ENCODE results near the gene ULK4.
A peak's percentile ranks its signal among the peaks of the same experiment; 100 is the strongest.

ULK4 gene

DNA sequence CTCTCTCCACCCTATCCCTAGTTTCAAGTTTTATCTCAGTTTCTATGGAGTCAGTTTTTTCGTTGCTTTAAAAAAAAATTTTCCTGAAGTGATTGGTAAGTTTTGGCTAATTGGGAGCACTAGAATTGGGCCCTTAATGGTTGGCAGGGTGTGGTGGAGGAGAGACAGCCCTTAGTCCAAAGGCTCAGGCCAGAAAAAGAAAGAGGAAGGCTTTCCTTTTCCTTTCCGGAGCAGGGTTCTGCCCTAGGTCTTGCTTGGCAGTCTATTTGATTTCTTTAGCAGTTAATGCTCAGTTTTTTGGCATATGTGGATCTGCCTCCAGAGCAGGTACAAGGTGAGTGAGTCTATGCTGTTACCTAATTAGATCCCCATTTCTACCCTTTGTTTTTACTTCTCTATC is 739.9 kb downstream of the ULK4 start:
- DNase-seq (ENCODE audit: low read depth): no peak

DNA sequence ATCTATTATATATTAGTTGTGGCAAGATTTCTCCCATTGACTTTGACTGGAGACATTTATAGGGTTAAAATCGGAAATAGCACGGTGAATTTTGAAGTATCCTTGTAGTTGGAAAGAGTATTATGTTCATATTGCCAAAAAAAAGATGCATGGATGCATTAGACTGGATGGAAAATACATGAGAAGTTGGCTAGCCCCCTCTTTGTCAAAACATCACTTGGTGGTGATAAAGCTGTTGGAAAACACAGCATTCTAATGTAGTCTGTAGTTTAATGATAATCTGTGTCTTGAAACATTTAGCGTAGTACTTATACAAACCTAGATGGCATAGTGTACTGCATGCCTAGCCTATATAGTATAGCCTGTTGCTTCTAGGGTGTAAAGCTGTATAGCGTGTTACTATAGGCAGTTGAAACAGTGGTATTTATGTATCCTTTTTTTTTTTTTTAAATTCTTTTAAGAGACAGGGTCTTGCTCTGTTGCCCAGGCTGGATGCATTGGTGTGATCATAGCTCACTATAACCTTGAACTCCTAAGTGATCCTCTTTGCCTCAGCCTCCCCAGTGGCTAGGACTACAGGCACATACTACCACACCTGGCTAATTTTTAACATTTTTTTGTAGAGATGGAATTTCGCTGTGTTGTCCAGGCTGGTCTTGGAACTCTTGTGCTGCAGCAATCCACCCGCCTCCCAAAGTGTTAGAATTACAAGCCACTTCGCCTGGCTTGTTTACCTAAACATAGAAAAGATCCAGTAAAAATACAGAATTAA is 740.8 kb downstream of the ULK4 start:
- no peak for DNase-seq (ENCODE audit: low read depth)

DNA sequence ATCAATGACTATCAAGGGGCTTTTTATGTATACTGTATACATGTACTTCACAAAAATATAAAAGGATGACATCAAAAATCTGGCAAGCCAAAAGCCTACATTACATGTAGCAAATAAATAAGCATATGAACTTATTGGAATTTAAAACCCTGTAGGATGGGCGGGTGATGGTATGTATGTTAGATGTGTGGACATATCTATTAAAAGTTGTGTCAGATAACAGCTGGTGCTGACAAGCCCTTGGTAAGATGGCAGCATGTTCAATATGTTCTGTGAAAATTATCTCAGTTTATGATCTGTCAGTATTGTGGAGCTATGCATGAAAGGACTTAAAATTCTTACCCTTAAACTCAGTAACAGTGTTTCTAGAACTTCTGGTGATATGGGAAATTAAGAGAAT is 742.5 kb downstream of the ULK4 start:
- DNase-seq (ENCODE audit: low read depth): no peak

DNA sequence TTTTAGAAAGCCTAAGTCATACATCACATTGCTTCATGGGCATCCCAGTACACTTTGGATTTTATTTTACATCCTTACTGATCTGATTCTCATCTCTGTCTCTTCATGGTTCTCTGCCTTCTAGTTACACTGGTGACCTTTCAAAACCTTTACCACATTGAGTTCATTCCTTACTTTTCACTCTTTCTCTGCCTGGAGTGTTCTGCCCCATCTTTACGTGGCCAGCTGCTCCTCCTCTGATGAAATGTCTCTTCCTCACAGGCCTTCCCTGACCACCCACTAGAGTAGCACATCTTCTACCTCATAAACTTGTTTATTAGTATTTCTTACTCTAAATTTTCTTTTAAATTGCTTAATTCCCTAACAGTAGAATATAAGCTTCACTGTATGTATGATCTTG is 744.9 kb downstream of the ULK4 start:
- no peak for DNase-seq (ENCODE audit: low read depth)

DNA sequence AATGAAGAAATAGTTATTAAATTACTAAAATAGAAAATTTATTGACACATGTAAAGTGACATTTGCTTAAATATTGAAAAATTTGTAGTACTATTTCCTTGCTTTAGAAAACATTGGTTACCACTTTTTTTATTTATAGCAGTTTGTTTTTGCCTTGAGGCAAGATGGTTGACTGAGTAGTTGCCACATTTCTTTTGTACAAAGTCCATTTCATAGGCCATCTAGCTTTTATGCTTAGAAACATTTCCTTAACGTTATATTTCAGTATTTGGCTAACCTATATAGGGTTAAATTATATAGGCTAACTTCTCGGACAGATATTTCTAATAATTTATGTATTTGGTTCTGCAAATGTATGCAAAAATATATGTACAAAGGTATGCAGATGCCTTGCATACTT is 745.5 kb downstream of the ULK4 start:
- no peak for DNase-seq (ENCODE audit: low read depth)

DNA sequence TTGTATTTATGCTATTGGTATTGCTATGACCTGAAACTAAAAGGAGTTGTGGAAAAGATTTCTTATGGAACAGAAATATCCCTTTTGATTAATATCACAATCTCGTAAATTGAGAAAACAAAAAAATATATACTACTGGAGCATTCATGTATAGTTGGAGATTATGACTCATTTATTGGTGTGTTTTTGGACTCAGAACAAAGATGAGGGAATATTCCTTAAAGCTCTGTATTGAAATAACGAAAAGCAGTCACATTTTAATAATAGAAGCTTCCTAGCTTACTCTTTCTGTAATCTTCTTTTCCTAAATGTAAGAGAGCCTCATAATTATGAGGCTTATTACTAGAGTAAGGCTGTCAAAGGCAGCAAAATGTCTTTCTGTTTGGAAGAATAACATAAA is 748.3 kb downstream of the ULK4 start:
- DNase-seq (ENCODE audit: low read depth): no peak

DNA sequence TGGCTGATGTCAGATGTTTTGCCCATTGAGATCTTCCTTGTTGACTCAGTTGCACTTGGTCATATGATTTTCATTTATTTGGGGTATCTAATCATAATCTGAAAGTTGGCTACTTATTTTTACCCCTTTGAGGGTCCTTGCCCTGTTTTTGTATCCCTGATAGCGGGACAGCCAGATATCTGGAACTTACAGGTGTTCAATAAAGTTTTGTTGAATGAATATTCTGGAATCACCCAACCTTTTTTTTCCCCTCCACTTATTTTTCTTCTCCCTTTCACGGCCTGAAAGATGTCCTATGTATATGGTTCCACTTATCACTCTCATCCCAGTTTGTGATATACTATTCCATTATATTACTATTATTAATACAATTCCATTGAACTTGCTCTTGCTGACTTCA is 749.8 kb downstream of the ULK4 start:
- DNase-seq (ENCODE audit: low read depth): no peak

DNA sequence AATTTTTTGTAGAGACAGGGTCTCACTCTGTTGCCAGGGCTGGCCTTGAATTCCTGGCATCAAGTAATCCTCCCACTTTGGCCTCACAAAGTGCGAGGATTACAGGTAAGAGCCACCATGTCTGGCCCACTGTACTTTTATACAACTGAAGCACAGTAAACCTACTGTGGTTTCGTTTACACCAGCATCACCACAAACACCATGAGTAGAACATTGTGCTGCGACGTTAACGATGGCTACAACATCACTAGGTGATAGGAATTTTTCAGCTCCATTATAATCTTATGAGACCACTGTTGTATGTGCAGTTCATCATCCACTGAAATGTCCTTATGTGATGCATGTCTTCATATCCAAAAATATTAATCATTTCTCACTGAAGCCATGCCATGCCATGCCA is 750.9 kb downstream of the ULK4 start:
- no peak for DNase-seq (ENCODE audit: low read depth)

DNA sequence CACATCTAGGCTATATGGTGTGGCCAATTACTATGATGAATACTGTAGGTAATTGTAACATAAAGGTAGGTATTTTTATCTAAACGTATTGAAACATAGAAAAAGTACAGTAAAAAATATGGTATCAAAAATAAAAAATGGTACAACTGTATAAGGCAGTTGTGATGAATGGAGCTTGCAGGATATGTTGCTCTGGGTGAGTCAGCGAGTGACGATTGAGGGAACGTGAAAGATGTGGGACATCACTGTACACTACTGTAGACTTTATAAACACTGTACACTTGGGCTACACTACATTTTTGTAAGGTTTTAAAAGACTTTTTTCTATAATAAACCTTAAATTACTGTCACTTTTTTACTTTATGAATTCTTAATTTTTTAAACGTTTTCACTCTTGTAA is 752.3 kb downstream of the ULK4 start:
- no peak for DNase-seq (ENCODE audit: low read depth)

DNA sequence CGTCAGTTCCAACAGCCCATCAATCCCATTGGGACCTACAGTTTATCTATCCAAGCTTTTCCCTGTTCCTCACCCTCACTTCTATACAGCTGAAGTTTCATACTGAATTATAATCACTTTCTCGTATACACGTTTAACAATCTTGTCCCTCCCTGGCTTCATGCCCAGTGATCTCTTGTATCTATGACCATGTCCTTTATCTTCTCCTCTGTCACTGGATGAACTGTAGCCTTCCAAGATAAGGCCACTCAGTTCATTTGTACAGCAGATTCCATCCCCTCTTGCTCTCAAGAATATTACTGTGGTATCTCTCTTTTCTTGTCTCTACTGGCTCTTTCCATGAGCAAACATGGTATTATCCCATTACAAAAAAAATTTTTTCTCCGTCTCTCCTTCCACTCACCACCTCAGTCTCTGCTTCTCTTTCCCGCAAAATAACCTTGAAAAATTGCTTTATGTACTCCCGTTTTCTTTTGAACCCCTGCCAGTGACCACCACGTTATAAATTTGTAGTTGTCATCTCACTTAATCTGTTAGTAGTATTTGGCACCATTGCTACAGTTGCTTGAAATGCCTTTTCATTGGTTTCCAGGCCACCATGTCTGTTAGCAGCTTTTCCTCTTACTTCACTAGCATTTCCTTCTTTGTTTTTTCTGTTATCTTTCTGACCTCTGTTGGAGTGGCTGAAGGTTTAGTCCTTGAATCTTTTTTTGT is 753.2 kb downstream of the ULK4 start:
- no peak for DNase-seq (ENCODE audit: low read depth)

DNA sequence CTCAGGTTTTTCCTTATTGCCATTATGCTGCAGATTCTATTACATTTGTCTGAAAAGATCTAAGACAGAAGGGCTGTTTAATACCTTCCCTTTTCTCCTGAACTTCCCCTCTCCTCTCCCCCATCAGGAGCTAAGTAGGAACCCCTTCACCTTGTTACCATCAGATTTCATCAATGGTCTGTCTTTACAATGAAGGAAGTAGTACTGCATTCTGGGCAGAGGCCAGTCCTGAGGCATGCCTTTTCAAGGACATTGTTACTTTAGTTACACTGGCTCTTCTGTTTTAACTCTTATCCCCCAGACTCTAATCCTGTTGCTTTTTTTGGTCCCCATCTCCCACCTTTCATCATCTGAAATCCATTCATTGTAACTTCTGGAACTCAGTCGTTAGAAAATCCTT is 754.5 kb downstream of the ULK4 start:
- no peak for DNase-seq (ENCODE audit: low read depth)

DNA sequence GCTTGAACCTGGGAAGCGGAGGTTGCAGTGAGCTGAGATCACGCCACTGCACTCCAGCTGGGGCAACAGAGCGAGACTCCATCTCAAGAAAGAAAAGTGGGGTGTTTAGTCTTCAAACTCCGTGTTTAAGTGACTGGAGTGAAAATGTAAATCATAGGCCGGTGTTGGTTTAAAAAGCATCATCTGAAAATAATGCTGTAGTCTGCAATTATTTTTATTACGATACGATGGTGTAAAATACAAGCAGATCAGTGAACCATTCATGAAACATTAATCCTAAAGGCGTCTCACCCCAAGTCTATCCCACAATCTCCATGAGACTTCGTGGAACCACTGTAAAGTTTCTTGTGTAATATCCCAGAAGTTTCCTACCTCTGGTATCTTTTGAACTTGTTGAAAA is 756.3 kb downstream of the ULK4 start:
- no peak for DNase-seq (ENCODE audit: low read depth)

DNA sequence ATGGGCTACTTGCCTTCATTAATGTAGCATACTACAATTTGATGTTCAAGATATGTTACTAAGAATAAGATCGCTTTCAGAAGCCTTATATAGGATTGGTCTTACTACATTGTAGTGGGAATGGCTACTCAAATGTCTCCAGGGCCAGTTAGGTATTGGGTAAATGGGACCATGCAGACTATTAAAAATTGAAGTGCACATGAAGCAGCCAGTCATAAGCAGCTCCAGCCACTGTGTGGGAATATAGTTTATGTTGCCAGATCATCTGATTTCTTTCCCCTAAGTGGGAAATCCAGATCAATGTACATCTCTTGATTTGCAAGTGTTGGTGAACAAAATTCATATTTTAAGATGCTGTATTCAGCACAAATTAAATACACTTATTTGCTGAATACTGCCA is 757.5 kb downstream of the ULK4 start:
- no peak for DNase-seq (ENCODE audit: low read depth)

DNA sequence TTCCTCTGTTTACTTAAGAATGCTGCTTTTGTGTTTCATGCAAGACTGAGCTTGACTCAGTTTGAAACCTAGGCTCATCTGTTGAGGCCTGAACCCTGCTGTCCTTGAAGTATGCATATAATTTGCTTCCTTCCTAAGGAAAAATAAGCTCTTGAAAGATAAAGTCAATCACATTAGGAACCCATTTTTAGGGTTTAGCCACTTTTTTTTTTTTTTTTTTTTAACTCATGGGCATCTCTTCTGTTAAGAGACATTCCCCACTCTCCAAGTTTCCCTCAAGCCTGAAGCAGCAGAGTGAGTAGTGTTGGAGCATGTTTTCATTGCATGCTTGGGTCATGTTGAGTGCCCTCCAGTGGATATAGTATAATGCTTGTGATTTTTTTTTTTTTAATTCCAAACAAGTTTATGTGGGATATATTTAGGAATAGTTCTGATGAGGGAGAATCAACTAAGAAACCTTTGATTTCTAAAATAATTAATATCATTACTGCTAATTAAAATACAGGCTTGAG is 759.0 kb downstream of the ULK4 start:
- peak; percentile 17 for DNase-seq (ENCODE audit: low read depth)

DNA sequence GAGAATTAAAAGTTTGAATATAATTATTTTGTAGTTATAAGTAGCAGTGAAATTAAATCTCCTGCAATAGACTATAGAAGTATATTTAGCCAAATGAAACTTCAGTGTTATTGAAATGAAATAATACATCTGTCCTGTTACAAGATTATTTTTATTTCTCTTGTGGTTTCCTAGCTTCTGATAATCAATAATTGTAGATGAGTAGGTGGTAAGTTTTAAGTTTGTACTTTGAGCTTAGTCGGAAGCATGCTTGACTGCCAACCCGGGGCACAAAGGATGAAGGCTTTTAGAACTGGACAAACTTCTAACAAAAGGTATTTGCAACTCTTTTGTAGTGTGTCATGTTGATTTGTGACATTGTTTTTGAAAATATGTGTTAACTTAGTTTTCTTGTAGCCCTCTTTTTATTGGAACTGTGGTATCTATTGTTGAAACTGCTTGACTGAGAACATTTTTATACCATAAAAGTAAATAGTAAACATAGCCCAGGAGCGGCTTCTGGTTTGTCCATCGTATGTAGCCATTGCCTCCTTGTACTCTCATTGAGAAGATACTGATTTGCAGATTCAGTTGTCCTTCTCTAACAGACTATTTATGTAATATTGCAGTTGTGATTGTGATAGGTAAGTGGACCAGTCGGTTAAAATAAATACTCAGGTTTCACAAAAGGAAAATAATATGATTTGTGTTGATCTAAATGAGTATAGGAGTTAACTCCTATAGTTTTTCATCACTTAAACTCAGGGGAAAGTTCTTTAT is 759.6 kb downstream of the ULK4 start:
- no peak for DNase-seq (ENCODE audit: low read depth)

DNA sequence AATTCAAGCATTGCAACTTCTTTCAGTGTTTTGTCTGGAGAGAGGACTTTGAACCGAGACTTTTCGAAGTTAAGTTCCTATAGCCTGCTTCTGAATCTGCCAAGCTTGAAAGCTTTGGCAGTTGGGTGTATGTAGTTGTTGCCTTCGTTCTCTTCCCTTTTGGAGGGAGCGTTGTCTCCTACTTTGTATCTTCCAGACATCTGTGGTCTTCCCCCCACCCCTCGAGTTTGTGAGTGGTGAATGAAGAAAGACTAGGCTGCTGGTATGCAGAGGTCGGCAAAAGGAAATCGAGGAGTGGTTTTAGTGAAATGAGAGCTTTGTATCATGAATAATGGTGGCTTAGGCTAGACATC is 761.3 kb downstream of the ULK4 start:
- no peak for DNase-seq (ENCODE audit: low read depth)

DNA sequence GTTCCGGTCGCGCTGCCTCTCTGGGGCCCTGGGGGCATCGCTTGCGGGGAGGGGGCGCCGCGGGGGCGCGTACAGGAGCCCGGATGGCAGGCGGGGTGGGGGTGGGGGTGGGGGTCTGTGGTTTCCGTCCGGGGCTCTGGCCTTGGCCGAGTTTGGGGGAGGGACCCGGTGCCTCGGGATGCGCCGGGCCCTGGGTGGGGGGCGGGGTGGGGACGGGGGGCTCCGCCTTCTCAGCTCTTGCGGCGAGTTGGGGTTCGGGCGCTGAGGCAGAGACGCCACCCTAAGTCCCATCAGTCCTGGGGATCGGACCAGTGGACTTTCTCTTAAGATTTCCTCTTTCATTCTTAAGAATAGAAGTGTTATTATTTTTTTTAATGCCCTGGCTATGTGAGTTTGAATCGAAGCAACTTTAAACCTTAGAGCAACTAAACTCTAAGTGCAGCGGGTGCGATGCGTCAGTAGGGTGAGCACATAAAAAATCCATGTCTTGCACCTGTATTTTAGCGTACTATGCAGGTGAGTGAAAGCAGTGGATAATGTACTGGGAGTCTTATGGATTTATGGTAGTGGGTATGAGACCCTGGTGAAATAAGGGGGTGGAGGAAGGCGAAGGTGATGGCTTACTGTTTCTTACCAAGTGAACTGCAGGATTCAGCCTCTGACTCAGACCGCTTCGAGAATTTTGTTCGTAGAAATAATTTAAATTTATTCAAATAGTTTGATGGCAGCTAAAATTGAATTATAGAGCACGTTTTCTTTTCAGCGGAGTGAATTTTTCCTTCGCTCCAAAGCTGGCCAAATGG is 761.8 kb downstream of the ULK4 start:
- DNase-seq (ENCODE audit: low read depth): peak; percentile 20

DNA sequence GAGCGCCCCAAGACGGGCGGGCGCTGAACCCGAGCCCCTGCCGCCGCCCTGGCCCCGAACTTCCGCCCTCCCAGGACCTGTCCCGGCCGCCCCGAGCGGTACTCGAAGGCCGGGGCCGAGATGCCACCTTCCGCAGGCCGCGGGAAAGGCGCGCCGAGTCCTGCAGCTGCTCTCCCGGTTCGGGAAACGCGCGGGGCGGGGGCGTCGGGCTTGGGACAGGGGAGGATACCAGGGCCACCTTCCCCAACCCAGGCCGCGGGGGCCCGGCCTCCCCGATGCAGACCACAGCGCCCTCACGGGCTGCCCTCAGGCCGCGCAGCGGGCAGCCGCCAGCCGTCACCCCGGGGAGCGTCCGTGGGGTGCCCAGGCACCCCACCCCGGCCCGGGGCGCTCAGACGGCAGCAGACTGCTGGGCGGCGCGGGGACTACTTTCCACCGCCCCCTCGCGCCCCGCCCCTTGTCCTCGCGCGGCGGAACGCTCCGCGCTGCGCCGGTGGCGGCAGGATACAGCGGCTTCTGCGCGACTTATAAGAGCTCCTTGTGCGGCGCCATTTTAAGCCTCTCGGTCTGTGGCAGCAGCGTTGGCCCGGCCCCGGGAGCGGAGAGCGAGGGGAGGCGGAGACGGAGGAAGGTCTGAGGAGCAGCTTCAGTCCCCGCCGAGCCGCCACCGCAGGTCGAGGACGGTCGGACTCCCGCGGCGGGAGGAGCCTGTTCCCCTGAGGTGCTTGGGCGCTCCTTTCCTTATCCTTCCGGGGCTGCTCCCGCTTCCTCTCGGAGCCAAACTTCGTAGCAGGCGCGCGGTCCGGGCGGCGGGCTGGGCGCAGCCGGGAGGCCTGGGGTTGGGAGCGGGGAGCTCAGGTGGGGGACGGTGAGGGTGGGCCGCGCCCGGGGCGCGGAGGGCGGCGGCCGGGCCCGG is 762.7 kb downstream of the ULK4 start, which contains the start of gene CTNNB1:
Gene CTNNB1 (plus strand): TSS at position 556 of the 916 bp plus-strand sequence. CDS start 24,564 bp downstream, outside the sequence.
- DNase-seq (ENCODE audit: low read depth): peak; percentile 83

DNA sequence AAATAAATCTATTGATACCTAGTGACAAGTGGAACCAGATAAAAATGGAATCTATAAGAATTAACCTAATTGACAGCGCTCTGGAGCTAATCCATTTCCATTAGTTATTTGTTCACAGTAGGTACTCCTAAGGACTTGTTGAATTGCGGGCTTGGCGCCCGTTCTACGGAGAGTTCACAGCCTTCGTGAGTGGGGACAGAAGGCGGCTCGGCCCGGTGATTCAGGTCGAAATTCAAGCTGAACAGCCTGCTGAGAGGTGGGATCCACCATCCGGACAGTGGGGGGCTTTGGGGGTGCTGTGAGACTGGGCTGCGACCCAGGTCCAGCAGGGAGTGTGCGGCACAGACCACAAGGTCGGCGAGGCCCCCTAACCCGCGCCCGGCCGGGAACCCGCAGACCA is 763.4 kb downstream of the ULK4 start:
- no peak for DNase-seq (ENCODE audit: low read depth)

DNA sequence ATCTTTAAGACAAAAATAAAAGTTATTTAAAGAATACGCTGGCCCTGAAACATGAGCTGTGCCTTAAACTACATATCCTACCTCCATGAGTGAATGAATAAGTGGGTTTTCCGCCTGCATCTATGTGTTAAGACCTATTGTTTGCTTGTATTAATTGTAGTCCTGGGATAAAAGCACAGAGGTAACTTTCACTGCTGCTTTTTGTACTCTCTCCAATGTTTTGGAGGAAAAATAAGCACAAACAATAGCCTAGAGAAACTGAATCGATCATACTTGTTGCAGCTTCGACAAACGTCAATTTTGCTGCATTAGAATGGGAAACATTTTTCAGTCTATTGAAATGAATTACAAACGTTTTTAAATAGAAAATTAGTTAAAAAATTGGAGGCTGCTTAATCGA is 763.9 kb downstream of the ULK4 start:
- no peak for DNase-seq (ENCODE audit: low read depth)

Data from HS-27A (cell line).